ENCODE measurements around the gene LMBR1L.
A peak's percentile ranks its signal among the peaks of the same experiment; 100 is the strongest.

LMBR1L gene

DNA sequence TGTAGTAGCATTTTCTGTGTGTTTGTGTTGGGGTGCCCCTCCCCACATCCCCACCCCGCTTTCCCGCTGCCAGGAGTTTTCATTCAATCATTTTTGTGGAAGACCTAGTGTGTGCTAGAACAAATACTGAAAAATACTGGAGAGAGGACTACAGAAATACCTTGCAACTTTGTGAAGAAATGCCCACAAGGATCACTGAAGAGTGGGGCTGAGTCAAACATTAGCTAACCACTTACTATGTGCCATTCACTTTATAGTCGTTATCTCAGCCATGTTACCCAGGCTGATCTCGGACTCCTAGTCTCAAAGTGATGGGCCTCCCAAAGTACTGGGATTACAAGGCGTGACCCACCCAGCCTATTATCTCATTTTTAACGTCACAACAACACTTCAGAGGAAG lies 559 bp upstream of the LMBR1L start:
- DNase-seq, result no peak

DNA sequence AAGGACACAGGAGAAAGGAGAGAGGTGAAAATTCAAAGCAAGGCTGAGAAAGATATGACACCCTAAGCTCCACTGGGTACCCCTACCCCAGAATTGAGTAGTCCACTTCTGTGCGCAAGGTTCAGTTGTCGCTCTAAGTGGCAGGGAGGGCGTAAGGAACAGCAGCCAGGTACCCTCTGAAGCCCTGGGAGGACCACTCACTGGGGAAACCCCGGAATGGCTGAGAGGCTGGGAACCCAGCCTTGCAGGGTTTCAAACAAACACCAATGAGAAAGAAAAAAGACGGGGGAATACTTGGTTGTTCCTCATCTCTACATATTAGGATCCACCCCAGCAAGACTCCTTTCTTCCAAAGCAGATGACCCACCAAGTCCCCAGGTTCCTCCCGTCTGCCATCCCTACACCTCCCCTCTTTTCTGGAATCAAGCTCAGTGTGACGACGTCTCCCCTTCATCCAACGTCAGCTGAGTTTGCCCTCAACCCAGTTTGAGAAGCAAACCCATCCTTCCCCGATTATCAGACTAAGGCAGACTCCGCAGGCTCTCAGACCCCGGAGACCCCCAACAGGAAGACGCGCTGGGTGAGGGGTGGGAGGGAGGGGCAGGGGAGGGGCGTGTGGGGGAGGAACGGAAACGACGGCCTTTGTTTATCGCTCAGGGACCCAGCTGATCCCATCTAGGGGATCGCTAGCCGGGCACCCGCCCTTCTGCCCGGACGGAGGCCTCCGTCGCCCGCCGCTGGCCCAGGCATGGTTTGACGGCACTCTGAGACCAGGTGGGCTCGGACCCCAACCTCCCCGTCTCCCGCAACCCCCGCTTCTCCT lies 795 bp downstream of the LMBR1L start:
- DNase-seq, result peak; percentile 25

DNA sequence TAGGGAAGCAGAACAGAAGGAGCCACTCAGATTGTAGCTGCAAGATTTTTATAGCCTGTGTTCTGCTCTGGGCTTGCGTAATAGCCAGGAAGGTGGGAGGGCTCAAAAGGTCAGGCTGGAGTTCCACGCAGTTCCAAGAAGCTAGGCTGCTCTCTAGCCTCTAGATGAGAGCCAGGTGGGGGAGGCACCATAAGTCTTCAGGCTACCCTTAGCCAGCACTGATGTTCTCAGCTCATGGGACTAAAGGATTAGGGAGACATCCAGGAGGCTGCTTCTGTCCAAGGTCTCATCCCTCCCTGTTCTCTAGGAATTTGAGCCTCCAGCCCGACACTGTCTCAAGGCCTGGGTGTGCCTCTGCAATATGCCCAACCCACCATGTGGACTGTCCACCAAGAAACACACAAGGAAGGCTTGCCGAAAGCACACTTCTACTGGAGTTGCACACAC lies 1.7 kb downstream of the LMBR1L start:
- no peak for DNase-seq

DNA sequence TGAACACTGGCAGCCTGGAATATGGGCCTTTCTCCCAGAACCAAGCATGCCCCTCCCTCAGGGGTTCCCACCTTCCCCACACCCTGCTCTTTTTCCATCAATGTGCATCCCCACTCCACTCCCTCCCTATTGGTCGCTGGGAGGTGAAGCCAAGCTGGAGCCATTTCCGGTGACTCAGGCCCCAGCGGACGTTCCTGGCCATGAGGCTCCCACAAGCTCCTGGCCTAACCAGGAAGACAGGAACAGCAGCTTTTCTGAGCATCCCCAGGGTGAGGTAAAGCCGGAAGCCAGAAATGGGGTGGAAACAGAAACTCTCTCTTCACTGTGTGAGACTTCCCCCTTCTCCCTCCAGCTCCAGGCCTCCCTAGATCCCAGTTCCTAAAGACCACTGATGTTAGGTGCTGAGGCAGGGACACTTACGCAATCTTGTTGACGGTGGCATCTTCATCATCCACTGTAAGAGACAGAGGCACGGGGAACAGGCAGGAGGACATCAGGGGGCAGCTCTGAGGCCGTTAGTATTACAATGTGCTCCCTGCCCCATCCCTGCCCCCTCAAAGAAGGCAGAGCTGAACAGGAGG lies 5.1 kb downstream of the LMBR1L start:
- DNase-seq, result no peak

- DNase-seq, result no peak
Measured at GRCh38 chr12:49104822-49105221, 5.8 kb downstream of the LMBR1L start.

DNA sequence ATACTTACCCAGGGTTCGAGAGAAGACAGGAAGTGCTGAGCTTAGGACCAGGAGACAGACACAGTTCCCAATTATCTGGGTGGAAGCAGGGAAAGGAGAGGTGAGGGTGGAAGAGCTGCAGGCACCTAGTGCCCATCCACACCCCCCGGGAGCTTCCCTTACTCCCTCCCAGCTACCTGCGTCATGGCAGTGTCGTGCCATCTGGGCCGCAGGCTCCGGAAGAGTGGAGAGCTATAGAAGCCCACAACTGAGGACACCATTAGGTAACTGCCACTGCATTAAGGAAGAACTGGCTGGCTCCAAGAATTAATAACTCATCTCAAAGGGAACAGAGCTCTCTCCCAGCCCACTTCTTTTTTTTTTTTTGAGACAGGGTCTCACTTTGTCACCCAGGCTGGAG lies 10.3 kb downstream of the LMBR1L start:
- DNase-seq, result no peak

DNA sequence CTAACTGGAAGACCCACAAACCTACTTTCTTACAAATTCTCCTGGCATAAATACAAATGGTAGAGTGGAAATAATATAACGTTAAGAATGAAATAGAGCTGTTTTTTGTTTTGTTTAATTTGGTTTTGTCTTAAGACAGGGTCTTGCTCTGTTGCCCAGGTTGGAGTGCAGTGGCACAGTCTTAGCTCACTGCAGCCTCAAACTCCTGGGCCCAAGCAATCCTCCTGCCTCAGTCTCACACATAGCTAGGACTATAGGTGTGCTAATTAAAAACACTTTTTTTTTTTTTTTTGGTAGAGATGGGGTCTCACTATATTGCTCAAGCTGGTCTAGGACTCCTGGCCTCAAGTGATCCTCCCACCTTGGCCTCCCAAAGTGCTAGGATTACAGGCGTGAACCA lies 11.9 kb downstream of the LMBR1L start:
- no peak for DNase-seq

DNA sequence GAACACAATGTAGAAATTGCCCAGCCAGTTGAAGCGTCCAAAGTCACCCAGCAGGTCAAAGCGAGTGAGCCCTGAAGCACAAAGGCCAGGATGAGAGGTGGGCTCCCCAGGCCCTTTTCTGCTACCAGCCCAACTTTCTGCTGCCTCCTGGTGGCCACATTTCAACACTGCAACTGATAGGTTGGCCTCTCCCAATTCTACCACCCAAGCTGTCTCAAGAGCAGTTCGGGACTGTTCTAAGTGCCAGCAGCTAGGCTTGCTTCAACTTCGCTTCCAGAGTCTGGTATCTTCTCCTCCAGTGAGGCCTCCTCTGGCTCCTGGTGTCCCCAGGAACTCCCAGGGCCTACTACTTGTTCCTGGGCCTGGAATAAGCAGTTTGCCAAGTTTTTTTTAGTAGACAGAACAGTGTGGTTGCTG lies 12.6 kb downstream of the LMBR1L start:
- DNase-seq, result peak; percentile 27

DNA sequence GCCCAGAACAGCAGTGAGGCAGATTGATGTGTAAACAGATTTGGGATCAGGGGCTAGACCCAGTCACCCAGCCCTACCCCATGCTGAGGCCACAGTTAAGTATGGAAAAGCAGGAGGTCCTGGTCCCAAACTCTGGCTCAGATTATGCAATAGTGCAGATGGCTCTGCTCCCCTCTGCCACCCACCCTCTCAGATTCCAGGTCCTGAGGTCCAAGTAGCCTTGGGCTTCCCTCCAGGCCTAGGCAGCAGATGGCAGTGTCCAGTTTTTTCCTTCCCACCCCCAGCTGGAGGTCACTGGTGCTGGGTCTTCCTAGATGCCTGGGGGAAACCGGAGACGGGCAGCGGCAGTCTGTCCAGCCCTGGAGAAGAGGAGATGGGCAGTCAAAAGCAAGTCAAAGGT lies 13.3 kb downstream of the LMBR1L start:
- no peak for DNase-seq

GRCh38 chr12:49094975-49095365 lies 15.7 kb downstream of the LMBR1L start:
- no peak for DNase-seq

DNA sequence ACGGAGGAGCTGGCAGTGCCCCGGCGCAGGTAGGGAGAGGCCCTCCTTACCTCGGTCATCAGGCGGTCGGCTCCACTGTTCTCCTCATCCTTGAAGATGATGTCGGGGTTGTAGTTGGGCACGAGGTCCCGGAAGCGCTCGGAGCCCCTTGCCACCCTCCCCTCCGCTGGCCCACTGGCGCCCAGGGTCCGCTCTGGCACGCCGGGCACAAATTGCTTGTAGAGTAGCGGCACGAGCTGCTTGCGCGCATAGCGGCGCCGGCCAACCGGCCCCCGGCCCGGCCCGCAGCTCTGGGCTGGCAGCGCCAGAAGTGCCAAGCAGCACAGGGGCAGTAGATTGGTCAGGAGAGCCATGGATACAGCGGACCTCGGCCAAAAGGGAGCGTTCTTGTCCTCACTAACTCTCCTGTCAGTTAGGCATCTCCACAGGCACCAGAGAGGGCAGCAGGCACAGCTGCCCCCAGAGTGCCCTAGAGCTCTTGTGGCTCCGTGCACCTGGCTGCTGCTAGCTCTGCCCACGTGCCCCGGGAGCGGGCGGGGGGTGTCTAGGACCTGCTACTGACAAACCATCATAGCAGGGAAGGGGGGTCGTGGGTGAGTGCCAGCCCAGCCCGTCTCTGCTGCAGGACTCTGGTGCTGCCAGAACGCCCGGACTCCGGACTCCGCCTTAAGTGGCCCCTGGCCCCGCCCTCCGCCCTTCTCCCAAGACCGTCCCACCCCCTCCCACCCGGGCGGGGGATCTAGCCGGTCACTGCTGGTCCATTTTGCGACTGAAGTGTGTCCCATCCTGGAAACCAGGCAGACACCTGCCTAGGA lies 16.3 kb downstream of the LMBR1L start, which contains the start of gene DHH:
TSS of gene DHH (minus strand) at position 642 of the 815 bp plus-strand sequence. CDS start at position 353, 289 bp downstream.
- DNase-seq, result peak; percentile 10

- no peak for DNase-seq
Measured at GRCh38 chr12:49093792-49094159, 16.9 kb downstream of the LMBR1L start.

DNA sequence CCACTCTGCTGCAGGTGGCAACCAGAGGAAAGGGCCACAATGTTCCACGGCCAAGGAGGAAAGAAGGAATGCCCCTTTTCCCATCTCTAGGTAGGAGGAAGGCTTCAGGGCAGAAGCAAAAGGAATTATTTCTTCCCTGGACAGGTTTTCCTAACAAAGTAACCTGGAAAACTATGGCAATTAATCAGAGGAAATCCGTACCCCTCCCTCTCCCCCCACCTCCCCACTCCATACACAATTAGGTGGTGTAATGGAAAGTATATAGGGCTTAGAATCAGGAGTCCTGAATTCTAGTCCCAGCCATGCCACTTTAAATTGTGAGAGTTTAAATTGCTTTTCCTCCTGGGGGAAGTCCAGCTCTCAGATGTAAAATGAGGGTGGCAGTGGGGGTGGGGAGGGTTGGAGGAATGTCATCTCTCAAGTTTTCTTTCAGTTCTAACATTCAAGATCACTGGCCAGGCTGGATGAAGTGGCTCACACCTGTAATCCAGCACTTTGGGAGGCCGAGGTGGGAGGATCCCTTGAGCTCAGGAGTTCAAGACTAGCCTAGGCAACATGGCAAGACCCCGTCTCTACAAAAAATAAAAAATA lies 17.7 kb downstream of the LMBR1L start:
- no peak for DNase-seq

GRCh38 chr12:49092086-49092815 lies 18.4 kb downstream of the LMBR1L start:
- no peak for DNase-seq

DNA sequence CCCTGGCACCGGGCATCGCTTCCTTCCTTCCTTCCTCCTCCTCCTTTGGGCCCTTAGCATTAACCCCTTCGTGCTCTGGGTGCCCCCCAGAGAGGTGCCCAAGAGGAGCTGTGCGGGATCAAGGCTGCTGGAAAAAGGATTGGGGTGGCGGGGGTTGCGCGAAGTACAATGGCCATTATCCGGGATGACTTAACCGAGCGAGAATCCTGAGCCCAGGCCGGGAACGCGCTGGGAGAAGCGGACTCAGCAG lies 18.9 kb downstream of the LMBR1L start:
- no peak for DNase-seq

DNA sequence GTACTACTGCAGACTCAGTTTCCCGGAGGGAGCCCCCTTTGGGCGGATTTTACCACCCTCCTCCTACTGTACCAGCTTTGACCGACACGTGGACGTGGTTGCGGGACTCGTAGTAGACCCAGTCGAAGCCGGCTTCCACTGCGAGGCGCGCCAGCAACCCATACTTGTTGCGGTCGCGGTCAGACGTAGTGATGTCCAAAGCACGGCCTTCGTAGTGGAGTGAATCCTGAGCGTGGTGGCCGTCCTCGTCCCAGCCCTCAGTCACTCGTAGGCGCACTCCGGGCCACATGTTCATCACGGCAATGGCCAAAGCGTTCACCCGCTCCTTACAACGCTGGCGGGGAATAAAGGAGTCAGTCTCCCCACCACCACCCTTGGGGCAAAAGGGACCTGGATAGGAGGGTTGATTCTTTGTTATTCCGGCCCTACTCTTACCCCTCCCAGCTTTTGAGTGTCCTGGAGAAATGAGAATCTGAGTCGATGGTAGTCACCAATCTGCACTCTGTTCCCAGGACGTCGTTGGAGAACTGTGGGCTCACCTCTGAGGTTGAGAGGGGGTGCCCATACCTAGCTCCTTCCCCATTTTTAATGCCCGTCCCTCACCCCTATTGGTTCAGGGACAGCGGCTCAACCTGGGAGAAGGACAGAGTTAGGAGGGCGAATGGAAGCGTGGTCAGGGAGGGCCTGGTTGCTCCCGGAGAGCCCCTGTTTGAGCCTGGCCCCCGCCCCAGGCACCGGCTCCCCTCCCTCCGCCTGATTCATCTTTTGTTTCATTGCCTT lies 19.4 kb downstream of the LMBR1L start:
- no peak for DNase-seq

- peak; percentile 33 for DNase-seq
Measured at GRCh38 chr12:49089821-49090773, 20.6 kb downstream of the LMBR1L start.

GRCh38 chr12:49088932-49089330 lies 21.7 kb downstream of the LMBR1L start:
- no peak for DNase-seq

- peak; percentile 94 for DNase-seq
Measured at GRCh38 chr12:49088150-49088931, 22.3 kb downstream of the LMBR1L start.

DNA sequence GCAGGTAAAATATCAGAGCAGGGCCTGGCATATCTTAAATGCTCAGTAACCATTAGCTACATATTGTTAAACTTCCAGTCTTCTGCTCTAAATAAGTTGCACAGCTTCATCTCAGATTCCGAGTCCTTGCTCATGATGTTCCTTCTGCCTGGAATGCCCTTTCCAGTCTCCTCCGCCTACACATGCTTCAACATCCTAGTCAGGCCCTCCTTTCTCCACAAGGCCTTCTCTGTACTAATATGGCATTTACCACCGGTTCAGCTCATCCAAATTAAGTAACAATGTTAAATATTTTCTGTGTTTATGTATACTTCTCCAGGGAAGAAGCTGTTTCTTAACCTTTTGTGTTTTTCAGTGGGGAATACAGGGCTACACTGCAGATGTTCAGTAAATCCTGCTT lies 24.5 kb downstream of the LMBR1L start:
- DNase-seq, result no peak

All from NCI-H748 treated with DMSO at 0.1 percent for 48 hours (cell line).